Stimulated activated CD4-positive, alpha-beta T cell treated with anti-CD3 and anti-CD28 coated beads, Interleukin-1b, Interleukin-23, amount 100 ng/mL, for 48 hours (primary cell): ENCODE data around the gene PPTC7.
"Not testable (repeated sequence)": the region's sequence is repeated elsewhere in the genome, so short reads cannot be mapped to it uniquely, and the experiment has no call there.

ENCODE experiments used
- DNase-seq: peaks from one replicate; pipeline ENCODE4 v3.0.0-alpha.2; 2020

PPTC7 gene

DNA sequence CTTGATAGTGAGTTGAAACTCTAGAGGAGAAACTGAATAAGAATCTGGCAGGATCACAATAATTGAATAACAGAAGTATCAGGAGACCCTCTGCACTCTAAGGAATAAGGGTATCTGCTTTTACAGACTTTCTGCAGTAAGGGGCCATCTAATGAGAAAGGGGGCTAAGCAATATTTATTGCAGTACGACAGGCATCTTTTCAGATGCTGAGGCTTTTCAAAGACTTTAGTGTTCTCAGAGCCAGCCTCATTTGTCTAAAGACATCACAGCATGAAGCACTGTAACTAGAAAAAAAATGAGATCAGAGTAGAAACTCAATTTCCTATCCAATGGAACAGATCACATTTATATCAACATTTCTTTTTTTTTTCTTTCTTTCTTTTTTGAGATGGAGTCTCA, 22.2 kb downstream of the PPTC7 start:
- DNase-seq, result no peak

DNA sequence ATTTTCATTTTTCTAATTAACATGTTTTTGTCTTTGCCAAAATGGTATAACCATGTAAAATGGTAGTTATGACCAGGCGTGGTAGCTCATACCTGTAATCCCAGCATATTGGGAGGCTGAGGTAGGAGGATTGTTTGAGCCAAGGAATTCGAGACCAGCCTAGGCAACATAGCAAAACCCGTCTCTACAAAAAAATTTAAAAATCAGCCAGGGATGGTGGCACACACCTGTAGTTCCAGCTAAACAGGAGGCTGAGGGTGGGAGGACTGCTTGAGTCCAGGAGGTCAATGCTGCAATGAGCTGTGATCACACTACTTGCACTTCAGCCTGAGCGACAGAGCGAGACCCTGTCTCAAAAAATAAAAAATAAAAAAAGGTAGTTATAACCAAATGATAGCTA, 23.1 kb downstream of the PPTC7 start:
- no peak for DNase-seq

DNA sequence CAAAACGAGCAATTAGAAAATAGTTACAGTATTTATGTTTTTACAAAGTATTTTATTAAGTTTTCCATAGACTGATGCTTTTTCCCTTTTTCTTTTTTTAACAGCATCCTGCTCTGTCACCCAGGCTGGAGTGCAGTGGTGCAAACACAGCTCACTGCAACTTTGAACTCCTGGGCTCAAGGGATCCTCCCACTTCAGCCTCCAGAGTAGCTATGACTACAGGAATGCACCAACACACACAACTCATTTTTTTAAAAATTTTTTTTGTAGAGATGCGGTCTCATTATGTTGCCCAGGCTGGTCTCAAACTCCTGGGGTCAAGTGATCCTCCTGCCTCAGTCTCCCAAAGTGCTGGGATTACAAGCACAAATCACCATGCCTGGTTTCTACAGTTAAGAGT, 24.2 kb downstream of the PPTC7 start:
- DNase-seq, result not testable (repeated sequence)

DNA sequence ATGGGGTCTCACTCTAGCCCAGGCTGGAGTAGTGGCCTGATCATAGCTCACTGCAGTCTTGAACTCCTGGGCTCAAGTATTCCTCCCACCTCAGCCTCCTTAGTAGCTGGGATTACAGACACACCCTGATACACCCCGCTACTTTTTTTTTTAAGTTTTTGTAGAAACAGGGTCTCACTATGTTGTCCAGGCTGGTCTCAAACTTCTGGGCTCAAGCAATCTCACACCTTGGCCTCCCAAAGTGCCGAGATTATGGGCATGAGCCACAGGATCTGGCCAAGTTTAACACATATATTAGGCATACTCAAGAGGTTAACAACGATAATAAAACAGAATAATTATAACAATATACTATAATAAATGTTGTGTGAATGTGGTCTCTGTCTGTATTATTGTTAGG, 25.8 kb downstream of the PPTC7 start:
- no peak for DNase-seq

DNA sequence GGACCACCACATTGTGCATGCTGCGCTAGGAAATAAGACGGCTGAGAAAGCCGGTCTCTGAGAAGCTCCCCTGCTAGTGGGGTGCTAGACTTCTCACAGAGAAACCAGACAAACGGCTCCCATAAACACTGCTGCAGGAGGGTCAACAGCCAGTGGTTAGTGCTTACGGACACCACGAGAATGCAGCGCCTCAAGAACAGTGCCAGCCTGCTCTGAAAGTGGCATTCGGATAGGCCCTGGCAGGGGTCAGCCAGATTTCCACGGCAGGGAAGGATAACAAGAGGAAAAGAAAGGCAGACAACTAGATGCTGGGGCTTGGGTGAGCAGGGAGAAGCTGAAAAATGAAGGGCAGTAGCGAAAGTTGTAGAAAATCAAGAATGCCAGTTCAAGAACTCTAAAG, 26.4 kb downstream of the PPTC7 start:
- DNase-seq, result no peak

DNA sequence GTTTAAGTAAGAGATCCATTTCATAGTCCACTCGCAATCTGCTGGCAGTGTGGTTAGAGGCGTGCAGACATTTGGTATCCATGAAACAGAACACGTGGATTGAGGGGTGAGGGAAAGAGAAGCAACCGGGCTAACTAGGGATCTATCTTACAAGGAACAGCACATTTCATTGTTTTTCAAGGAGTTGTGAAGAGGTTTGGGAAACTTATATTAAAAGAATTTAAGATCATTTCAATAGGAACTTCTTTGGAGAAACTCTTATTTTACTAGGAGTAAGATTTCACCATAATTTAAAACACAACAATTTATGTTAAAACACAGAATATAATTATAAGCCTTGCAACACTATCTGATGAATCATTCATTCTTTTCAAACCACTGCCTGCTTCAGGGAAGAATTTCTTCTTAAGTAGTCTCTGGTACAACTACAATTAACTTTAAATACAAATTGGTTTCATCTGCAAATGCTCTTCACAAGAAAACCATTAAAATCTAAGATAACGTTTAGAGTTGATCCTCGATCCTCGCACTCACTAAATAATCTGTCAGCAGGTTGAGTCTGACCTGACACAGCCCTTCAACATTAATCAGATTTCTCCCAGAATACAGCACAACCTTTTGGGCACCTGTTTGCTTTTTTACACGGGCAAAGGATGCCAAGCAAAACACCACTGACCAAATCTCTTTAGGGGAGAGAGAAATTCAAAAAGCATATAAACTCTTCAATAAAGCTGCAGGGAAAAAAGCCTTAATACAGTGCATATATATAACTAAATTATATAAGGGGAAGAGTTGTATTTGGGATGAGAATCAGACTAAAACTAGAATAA, 27.3 kb downstream of the PPTC7 start:
- no peak for DNase-seq

DNA sequence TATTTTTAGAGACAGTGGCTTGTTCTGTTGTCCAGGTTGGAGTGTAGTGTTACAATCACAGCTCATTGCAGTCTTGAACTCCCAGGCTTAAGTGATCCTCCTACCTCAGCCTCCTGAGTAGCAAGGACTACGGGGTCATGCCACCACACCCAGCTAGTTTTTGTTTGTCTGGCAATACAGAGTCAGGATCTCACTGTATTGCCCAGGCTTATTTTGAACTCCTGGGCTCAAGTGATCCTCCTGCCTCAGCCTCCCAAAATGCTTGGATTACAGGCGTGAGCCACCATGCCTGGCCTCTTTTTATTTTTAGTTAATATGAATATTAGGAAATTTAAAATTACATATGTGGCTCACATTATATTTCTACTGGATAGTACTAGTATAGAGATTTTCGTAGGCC, 28.9 kb downstream of the PPTC7 start:
- DNase-seq, result no peak

DNA sequence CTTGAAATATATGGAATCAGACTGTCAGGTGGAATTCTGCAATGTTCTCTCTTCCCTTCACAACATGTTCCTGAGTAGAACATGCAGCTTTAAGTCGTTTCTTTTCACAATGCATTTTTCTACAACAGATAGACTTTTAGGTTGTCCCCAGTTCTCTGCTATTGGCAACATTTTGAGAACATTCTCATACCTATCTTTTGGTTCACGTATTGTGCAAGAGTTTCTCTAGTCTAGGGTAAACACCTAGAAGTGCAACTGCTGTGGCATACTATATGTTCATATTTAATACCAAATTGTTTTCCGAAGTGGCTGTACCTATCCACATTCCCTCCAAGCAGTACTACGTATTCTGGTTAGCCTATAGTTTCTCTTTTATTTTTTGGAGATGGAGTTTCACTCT, 32.1 kb downstream of the PPTC7 start:
- DNase-seq, result no peak

DNA sequence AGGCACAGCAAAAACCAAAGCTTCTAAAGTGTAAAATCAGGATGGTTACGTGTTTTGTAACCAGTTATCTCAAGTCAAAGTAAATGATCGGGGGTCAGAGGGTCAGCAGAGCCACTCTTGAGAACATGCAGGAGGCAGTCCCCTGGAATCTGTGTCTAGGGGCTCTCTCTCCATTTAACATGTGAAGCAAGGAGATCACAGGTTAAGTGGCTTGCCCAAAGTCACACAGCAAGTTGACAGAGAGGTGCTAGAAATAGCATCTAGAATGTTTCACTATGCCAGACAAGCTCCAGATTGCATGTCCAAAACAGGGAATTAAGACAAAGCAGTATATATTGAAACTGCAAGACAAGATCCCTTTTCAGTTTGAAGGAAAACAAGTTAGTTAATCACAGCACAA, 33.4 kb downstream of the PPTC7 start:
- DNase-seq, result no peak

DNA sequence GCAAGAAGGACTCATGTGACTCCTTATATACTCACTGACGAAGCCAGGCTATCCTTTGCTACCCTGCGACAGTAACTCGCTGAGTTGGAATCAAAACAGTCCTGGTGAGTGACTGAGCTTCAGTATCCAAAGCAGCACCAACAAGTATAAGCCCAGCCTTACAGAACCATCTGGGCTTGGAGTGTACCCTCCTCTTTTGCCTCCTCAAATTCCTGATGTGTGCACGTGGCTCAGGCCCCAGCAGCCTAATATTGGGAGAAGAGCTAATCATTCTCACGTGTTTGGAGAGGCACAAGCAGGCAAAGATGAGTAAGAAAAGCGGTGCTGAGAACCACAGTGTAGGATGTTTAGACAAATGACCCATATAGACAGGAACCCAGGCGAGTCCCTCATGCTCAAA, 34.4 kb downstream of the PPTC7 start:
- DNase-seq, result no peak

DNA sequence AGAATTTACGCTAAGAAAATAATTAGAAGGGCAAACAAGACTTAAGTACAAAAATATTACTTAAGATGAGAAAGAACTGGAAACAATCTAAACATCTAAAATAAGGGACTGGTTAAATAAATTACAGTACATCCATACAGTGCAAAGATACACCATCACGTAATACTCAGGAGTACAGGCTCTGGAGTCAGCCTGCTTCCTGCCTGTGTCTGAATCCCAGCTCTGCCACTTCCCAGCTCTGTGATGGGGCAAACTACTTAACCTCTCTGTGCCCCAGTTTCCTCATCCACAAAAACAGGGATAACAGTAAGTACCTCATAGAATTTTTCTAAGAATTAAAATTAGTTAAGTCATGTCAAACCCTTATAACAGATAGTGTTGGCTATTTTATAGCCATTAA, 36.0 kb downstream of the PPTC7 start:
- DNase-seq, result no peak

DNA sequence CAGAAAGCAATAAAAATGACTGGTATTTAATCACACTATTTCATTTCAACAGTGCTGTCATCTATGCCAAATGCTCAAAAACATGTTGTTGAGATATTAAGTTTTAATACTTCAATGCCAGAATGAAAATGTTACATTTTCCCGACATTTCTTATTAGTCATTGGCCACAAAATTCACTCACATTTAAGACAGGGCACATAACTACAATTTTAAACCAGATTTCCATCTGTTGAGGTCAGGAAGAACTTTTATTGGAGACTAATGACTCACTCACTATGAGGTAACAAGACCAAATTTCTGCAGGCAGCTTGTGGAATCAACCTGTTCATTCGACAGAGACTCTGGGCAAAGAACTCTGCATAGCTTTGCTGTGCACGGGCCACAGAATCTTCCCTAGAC, 36.8 kb downstream of the PPTC7 start:
- DNase-seq, result no peak

DNA sequence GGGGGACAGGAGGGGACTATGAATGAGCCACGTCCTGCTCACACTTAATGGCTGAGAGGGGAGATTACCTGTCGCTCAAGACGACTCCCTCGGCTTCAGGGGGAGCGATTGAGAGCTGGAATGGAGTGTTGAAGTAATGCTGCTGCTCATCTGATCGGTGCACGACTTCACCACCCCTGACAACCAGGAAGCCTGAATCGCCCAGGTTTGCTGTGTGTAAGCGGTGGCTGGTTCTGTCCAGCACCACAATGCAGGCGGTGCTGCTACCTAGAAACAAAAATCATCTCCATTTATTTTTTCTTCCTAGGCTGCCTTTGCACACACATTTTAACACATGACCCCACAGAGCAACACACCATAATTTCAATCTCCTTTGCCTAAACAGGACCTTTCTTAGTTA, 37.3 kb downstream of the PPTC7 start:
- no peak for DNase-seq

DNA sequence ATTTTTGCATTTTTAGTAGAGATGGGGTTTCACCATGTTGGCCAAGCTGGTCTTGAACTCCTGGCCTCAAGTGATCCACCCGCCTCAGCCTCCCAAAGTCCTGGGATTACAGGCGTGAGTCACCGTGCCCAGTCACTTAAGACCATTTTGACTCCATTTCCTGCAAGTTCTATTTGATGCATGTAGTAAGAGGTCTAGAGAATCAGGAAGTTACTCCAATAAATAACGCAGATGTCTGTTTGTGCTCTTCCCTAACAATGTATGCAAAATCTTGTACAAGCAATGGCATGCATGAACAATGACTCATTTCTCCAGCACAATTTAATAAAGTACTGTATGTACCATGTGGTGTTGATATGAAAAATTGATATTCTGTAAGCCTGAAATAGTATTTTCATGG, 37.9 kb downstream of the PPTC7 start:
- DNase-seq, result not testable (repeated sequence)

DNA sequence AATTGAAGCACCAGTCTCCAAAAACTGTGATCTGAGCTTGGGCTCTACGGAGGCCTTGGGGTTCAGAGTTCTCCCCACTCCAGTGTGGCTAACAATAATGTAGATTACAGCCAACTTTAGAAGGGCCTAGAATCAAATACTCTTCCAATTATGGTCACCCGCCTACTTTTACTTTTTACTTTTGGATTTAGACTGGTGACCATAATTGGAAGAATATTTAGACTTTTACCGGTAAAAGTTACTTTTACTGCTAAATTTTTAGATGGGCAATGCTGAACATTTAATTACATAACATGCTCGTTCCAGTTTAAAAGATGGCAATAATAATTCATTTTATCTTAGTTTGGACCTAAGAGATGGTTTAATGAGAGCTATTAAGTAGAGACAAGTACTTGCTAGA, 39.2 kb downstream of the PPTC7 start:
- DNase-seq, result no peak

DNA sequence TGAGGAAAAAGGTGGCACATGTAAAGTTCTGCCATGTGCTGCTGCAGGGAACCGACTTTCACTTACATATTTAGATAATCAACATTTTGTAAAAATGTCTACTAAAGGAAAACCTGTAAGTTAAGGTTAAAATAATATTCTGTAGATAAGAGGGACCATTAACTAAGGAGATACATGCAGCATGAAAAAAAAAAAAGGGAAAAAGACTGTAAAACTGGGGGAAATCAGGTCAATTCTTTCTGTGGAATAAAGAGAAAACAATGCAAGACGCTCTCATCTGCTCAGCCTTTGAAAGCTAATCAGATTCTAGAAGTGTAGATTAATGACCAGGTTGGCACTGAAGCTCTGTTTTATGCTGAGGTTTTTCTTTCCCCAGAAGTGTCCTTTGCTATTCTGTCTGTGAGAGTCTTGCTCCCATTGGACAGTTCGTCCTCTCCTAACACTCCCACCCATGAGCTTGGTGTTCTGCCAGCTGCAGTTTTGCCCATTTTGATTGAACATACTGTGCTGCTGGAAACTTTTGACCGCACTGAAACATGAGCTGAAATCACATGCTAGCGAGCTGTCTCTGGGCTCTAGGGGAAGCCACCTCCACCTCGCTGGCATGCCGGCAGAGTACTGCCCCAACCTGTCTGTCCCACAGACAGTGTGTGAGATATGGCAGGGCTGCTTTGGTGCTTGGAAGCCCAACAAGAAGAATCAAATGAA, 39.7 kb downstream of the PPTC7 start:
- no peak for DNase-seq

DNA sequence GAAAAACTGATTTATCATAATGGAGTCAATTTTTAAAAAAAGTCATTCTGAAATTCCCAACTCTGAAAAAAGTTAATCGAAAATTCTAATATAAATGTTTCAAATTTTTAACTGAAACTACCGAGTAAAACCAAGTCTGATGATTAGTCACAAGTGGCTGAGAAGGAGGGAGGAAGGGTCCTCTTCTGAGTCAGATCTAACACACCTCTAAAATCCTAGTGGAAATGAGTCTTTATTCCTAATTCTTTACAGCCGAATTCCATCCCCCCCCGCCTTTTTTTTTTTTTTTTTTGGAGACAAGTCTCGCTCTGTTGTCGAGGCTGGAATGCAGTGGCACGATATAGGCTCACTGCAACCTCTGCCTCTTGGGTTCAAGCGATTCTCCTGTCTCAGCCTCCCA, 43.1 kb downstream of the PPTC7 start:
- DNase-seq, result no peak

DNA sequence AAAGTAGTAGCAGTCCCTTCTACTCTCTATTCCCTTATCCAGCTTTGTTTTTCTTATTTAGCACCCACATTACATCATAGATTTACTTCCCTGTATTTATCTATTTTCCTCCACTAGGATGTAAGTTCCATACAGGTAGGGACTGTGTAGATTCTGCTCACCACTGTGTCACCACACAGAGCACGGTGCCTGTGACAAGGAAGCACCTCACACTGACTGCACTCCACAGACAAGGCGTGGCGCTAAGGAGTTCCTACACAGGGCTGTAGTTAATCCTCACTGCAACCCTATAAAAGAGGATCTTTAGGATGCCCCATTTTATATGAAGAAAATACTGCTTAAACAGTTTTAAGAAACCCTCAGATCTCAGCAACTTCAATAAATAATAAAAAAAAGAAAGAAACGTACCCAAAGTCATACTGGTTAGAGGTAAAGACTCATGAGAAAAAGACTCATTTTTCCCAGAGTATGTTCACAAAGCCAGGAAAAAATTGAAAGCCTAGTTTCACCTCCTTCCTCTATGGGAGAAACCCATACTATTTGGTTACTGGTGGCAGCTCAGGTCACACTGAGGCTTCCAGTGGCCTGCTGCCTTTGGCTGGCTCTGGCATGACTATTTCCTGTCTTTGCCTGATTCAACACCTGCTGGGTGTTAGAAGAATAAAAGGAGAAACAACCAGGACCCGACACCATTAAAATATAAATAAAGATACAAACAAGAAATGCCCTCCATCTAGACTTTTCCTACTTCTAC, 44.1 kb downstream of the PPTC7 start:
- DNase-seq, result no peak

DNA sequence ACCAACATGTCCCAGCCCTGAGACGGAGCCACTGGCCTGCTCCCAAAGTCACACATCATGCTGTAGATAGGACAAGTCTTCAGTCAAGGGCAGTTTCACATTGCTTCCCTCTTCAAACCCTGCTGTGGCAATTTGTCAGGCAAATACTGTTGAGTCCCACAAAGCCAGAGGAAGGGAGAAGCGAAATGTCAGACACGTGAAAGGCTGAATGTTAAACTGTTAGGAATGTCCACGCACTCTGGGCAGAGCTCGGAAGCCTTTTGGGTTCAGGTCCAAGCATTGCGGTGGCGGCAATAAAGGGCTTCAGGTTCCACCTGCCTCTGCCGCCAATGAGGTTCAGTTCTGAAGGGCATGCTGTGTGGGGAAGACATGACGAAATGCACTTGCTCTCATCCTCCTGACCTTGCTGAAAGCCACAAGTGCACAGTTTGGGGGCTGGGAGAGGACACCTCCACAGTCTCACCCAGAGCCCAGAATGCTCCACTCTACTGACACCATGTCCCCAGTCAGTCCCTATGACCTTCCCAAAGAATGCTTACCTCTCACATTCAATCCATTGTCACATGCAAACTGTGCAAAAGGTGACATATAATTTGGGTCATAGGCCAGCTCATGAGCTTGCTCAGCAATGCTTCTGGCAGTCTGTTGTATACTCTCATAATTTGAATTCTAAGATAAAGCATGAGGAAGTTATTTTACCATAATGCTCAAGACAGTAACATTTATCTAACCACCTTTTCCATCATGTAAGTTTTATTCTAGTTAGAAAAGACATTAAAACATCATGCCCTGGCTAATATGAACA, 45.3 kb downstream of the PPTC7 start:
- DNase-seq, result no peak

DNA sequence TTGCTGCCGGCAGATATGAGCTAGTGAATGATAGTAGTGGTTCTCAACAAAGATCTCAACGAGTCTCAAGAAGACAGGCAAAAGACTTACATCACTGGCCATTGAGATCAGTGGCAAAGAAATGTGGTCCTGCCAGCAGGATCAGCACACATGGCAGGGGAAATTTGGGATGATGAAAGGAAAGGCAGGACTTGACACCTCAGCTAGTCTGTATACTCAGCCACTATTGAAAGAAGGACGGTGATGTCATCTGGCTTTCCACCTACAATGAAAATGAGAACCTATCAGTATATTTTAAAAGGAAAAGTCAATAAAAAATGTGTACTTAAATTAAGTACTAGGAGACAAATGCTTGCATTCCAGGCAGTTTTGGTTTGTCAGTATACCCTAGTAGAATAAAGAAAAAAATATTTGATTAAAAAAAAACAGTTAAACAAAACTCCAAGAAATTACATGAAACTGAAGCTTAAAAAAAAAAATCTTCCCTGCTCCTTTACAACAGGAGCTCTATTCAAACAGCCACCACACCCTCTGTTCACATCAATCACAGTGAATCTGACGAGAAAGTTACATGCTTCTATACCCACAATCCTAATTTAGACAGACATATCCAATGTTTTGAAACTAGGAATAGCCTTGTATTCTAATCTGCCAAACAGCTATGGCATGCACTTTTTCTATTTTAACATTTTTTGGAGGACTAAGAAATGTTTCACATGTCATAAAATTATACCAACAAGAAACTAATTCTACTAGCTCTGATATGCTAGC, 46.1 kb downstream of the PPTC7 start:
- DNase-seq, result no peak

DNA sequence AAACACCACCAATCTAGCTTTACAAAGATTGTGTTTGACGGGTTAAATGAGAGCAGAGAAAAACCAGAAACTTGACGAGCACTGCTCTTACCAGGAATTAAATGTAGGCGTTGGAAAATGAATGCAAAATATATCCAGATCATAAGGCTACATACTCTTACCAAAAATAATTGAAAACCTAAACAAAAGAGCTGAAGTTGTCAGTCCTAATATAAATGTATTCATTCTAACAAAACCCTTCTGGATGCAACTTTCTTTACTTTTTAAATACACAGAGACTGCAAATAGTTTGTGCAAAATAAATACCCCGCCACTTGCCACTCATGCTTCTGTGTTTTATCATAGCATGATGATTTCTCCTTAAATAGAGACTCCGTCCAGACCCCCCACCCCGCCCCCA, 48.3 kb downstream of the PPTC7 start:
- no peak for DNase-seq

DNA sequence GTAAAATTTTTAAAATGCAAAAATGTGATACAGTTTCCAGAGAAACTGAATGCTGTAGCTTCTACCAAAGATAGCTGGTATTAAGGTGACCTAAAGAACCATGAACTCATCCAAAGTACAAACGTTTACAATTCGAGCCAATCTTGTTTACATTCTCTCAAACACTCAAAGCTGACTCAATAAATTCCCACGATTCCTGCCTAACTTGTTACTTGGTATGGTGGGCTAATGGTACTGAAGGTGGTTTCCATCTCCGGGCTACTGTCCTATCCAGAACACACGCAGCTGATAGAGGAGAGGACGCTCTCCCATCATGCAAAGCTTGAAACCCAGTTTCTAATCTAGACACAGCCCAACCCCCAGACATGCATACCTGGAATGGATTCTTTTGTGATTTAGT, 49.5 kb downstream of the PPTC7 start:
- DNase-seq, result no peak
